Astrocyte (in vitro differentiated cells and primary cell): Measurements from ENCODE around the gene MCM8.

Source experiments
- EZH2 ChIP-seq: IDR thresholded peaks from 2 replicates; pipeline ENCODE4 v1.6.1; 2012; ENCODE audit warnings: mild to moderate bottlenecking, low read length, inconsistent platforms; ENCODE audit not compliant: insufficient read depth
- TF ChIP-seq, protein P1 (sequence below): IDR thresholded peaks from 2 replicates; pipeline ENCODE4 v1.5.1; 2011; ENCODE audit warnings: low read depth, mild to moderate bottlenecking, inconsistent platforms, low read length, moderate library complexity; ENCODE audit not compliant: insufficient read depth

GRCh38 chr20:5925551-5925950 lies 24.9 kb upstream of the MCM8 start:
- TF ChIP-seq, protein P1, sequence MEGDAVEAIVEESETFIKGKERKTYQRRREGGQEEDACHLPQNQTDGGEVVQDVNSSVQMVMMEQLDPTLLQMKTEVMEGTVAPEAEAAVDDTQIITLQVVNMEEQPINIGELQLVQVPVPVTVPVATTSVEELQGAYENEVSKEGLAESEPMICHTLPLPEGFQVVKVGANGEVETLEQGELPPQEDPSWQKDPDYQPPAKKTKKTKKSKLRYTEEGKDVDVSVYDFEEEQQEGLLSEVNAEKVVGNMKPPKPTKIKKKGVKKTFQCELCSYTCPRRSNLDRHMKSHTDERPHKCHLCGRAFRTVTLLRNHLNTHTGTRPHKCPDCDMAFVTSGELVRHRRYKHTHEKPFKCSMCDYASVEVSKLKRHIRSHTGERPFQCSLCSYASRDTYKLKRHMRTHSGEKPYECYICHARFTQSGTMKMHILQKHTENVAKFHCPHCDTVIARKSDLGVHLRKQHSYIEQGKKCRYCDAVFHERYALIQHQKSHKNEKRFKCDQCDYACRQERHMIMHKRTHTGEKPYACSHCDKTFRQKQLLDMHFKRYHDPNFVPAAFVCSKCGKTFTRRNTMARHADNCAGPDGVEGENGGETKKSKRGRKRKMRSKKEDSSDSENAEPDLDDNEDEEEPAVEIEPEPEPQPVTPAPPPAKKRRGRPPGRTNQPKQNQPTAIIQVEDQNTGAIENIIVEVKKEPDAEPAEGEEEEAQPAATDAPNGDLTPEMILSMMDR, result no peak
- TF ChIP-seq EZH2, result no peak
